ENCODE results near the gene MRPL14. TPM values are rescaled to one million over a fixed set of nuclear protein-coding genes. Genes with fewer than 3 reads are reported as not detected.

The MRPL14 gene
- total and polyA plus RNA-seq, 9 of the 15 experiments (the other 6 are each of a cell fraction or from before 2014, with no cell fraction given): 126 to 424 (median 165) TPM

DNA sequence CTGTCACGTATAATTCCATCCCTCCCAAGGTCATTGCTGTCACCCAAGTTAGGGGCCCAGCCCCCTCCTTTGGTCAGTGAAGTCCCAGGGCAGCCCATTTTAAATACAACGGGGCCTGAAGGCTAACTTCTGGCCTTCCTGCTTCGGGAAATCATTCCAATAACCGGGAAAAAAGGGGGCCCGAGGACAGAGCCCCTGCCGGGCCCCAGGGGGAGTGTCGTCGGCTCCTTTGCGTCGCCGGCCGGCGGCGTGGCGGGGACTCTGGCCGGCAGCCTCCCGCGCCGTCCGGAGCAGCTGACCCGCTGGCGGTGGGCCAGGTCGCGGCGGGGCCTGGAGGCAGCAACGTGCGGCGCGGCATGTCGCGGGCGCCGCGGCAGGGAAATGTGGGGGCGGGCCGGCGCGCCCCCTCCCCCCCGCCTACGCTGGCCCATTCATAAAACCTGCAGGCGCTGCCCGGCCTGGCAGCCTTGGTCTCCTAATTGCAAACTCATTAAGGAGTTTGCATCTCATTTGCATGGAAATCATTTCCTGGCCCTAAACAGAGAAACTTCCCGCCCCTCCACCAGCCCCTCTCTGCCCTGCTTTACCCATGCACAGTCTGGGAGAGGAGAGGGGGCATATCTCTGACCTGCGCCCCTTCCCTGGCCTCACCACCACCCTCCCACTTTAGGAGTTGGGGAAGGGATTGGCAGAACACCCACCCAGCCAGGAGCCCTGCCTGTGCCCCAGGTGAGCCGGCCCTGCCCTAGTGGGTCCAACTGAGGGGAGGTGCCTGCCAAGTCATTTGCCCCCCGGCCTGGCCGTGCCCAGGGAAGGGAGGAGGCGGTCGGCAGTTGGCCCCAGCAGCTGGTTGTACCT is 50.7 kb downstream of the MRPL14 start (continued):
- TF ChIP-seq JUND (IDR thresholded peaks at IDR 0.05; ENCODE audit: borderline replicate concordance, low read depth, low read length) (peak; percentile 57), JUND (tag; IDR thresholded peaks at IDR 0.05; ENCODE audit: borderline replicate concordance, low read depth, low read length) (peak; percentile 43; the same call in 1 of the 3 replicates), HMG20A (CRISPR knock-in tag; conservative IDR thresholded peaks at IDR 0.05) (no peak), ZNF197 (CRISPR knock-in tag; IDR thresholded peaks at IDR 0.05; ENCODE audit: low read depth) (peak; percentile 73; the same call in 1 of the 2 replicates), TAF7 (tag; IDR thresholded peaks at IDR 0.05) (no peak), MECOM (CRISPR knock-in tag; IDR thresholded peaks at IDR 0.05) (peak; percentile 60), CHD2 (IDR thresholded peaks at IDR 0.05; ENCODE audit: low read depth, low read length) (no peak), NBN (IDR thresholded peaks at IDR 0.05; ENCODE audit: low read depth) (no peak), ZNF785 (CRISPR knock-in tag; IDR thresholded peaks at IDR 0.05) (no peak), ETS2 (tag; IDR thresholded peaks at IDR 0.05; ENCODE audit: borderline replicate concordance, poor library complexity, severe bottlenecking) (peak; percentile 51), PPARD (CRISPR knock-in tag; IDR thresholded peaks at IDR 0.05) (no peak), ATF7 (IDR thresholded peaks at IDR 0.05) (peak; percentile 82), ZKSCAN8 (CRISPR knock-in tag; IDR thresholded peaks at IDR 0.05) (0 out of 2 replicates have a peak, but pooled peaks have one; percentile 38), FIP1L1 (IDR thresholded peaks at IDR 0.05; ENCODE audit: low read depth, low read length, poor library complexity, severe bottlenecking) (peak; percentile 13), SIN3A (IDR thresholded peaks at IDR 0.05; ENCODE audit: borderline replicate concordance in 2 of 2, control insufficient read depth in 1 of 2, low read depth in 2 of 2, low read length in 2 of 2) (peak; percentile 73 to 81; a peak in 3 of 4 replicates), MXI1 (IDR thresholded peaks at IDR 0.05; ENCODE audit: low read depth, low read length) (peak; percentile 39; the same call in 1 of the 2 replicates), ATF1 (CRISPR knock-in tag; IDR thresholded peaks at IDR 0.05) (no peak), ATF1 (tag; IDR thresholded peaks at IDR 0.05) (peak; percentile 78), ESRRA (IDR thresholded peaks at IDR 0.05; ENCODE audit: borderline replicate concordance, low read depth) (peak; percentile 95), ZNF140 (CRISPR knock-in tag; IDR thresholded peaks at IDR 0.05) (no peak)
- TF ChIP-seq, protein P1, sequence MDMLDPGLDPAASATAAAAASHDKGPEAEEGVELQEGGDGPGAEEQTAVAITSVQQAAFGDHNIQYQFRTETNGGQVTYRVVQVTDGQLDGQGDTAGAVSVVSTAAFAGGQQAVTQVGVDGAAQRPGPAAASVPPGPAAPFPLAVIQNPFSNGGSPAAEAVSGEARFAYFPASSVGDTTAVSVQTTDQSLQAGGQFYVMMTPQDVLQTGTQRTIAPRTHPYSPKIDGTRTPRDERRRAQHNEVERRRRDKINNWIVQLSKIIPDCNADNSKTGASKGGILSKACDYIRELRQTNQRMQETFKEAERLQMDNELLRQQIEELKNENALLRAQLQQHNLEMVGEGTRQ (CRISPR knock-in tag; IDR thresholded peaks at IDR 0.05): no peak
- TF ChIP-seq, protein P2, sequence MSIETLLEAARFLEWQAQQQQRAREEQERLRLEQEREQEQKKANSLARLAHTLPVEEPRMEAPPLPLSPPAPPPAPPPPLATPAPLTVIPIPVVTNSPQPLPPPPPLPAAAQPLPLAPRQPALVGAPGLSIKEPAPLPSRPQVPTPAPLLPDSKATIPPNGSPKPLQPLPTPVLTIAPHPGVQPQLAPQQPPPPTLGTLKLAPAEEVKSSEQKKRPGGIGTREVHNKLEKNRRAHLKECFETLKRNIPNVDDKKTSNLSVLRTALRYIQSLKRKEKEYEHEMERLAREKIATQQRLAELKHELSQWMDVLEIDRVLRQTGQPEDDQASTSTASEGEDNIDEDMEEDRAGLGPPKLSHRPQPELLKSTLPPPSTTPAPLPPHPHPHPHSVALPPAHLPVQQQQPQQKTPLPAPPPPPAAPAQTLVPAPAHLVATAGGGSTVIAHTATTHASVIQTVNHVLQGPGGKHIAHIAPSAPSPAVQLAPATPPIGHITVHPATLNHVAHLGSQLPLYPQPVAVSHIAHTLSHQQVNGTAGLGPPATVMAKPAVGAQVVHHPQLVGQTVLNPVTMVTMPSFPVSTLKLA (conservative IDR thresholded peaks at IDR 0.05): peak; percentile 56 to 79
- TF ChIP-seq, protein P3, sequence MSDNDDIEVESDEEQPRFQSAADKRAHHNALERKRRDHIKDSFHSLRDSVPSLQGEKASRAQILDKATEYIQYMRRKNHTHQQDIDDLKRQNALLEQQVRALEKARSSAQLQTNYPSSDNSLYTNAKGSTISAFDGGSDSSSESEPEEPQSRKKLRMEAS (CRISPR knock-in tag; IDR thresholded peaks at IDR 0.05): peak; percentile 67; the same call in 1 of the 2 replicates
- TF ChIP-seq, protein P4, sequence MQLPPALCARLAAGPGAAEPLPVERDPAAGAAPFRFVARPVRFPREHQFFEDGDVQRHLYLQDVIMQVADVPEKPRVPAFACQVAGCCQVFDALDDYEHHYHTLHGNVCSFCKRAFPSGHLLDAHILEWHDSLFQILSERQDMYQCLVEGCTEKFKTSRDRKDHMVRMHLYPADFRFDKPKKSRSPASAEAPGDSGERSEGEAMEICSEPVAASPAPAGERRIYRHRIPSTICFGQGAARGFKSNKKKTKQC (CRISPR knock-in tag; IDR thresholded peaks at IDR 0.05): no peak; the same call in 1 of the 2 replicates

Measured in K562 (cell line).